BLaER1 treated with 17β-estradiol and CSF1 and Interleukin-3, amounts not matched to agents 10 nM and 100 nM (cell line): Measurements from ENCODE around the gene JPH4.

Source experiments
- H3K27ac ChIP-seq, 11 experiments: shearing (Covaris generic); formaldehyde crosslinking; 2 replicates each; pipeline ENCODE4 v1.8.1; 2022
- H3K27me3 ChIP-seq, 11 experiments: shearing (Covaris generic); formaldehyde crosslinking; 2 replicates each; pipeline ENCODE4 v1.8.1; 2022
- H3K36me3 ChIP-seq, 11 experiments: shearing (Covaris generic); formaldehyde crosslinking; 2 replicates each; pipeline ENCODE4 v1.8.1; 2022
- H3K4me1 ChIP-seq, 10 experiments: shearing (Covaris generic); formaldehyde crosslinking; 2 replicates each; pipeline ENCODE4 v1.8.1; 2022
- H3K4me2 ChIP-seq, 11 experiments: shearing (Covaris generic); formaldehyde crosslinking; 2 replicates each; pipeline ENCODE4 v1.8.1; 2022
- H3K4me3 ChIP-seq, 10 experiments: shearing (Covaris generic); formaldehyde crosslinking; 2 replicates each; pipeline ENCODE4 v1.8.1; 2022
- H3K9ac ChIP-seq, 11 experiments: shearing (Covaris generic); formaldehyde crosslinking; 2 replicates each; pipeline ENCODE4 v1.8.1; 2022
- H3K9me3 ChIP-seq, 11 experiments: shearing (Covaris generic); formaldehyde crosslinking; replicated peaks in 1 of 11; 2 replicates each; pipeline ENCODE4 v1.8.1; 2022
- H4K20me1 ChIP-seq, 11 experiments: shearing (Covaris generic); formaldehyde crosslinking; 2 replicates each; pipeline ENCODE4 v1.8.1; 2022
- Cebpa-rat ChIP-seq, 11 experiments: shearing (Covaris generic); IDR thresholded peaks; 2 replicates each; pipeline ENCODE4 v1.8.1; 2022

Gene JPH4

DNA sequence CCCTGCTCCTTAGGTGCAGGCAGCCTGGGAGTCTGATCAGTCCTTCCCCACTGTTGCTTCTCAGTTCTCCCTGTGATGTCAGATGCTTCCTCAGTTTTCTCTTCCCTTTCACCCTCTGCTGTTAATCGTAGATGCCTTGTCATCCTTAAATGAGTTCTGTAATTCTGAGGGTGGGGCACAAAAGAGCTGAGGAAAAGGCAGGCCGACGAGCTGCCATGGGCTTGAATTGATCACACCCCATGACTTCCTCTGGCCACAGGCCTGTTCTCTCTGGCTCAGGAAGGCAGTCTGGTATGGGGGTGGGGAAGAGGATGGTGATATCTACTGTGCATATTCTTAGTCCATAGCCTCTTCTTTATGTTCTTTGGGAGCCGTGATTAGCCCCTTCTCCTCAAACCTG lies 5.8 kb downstream of the JPH4 start:
- H4K20me1 ChIP-seq = no peaks in the 10 kb centered on the region
- peaks cover 18 to 25% (median 22%) of the 10 kb centered on the region in 11 experiments for H3K27me3 ChIP-seq
- H3K9ac ChIP-seq = peak overlapping the region in 8 of 11 experiments; percentile 21 to 60 (median 46); a peak in 10 of 22 replicates

GRCh38 chr14:23572524-23572828 lies 6.1 kb downstream of the JPH4 start:
- Histone ChIP-seq H4K20me1 (no peaks in the 10 kb centered on the region), H3K27ac (peak overlapping the region in 10 of 11 experiments; percentile 9 to 77 (median 56); a peak in 17 of 22 replicates), H3K4me2 (peak overlapping the region; percentile 70 to 92 (median 85)), H3K4me1 (peaks cover 53 to 63% (median 57%) of the 10 kb centered on the region in 10 experiments), H3K27me3 (peaks cover 14 to 22% (median 18%) of the 10 kb centered on the region in 11 experiments), H3K4me3 (peak overlapping the region in 1 of 10 experiments; percentile 9; a peak in 1 of 20 replicates), H3K9me3 (peaks cover 0 to 11% (median 0%) of the 10 kb centered on the region in 11 experiments; a peak in 6 of 22 replicates), H3K9ac (peak overlapping the region in 9 of 11 experiments; percentile 21 to 66 (median 47); a peak in 11 of 22 replicates), H3K36me3 (no peaks in the 10 kb centered on the region)
- no peak for TF ChIP-seq Cebpa-rat (IDR thresholded peaks at IDR 0.05)

More for the DNA sequence above, 5.8 kb downstream of the JPH4 start:
- Histone ChIP-seq H3K27ac (peak overlapping the region in 10 of 11 experiments; percentile 9 to 77 (median 56); a peak in 17 of 22 replicates), H3K4me3 (0 out of 20 replicates have a peak overlapping the region, but pooled peaks of 1 of the 10 experiments have one; percentile 9), H3K9me3 (peaks cover 0 to 11% (median 0%) of the 10 kb centered on the region in 11 experiments; a peak in 6 of 22 replicates), H3K36me3 (no peaks in the 10 kb centered on the region), H3K4me1 (peaks cover 51 to 60% (median 55%) of the 10 kb centered on the region in 10 experiments), H3K4me2 (peak overlapping the region; percentile 70 to 92 (median 85))
- TF ChIP-seq Cebpa-rat (IDR thresholded peaks at IDR 0.05) = no peak

DNA sequence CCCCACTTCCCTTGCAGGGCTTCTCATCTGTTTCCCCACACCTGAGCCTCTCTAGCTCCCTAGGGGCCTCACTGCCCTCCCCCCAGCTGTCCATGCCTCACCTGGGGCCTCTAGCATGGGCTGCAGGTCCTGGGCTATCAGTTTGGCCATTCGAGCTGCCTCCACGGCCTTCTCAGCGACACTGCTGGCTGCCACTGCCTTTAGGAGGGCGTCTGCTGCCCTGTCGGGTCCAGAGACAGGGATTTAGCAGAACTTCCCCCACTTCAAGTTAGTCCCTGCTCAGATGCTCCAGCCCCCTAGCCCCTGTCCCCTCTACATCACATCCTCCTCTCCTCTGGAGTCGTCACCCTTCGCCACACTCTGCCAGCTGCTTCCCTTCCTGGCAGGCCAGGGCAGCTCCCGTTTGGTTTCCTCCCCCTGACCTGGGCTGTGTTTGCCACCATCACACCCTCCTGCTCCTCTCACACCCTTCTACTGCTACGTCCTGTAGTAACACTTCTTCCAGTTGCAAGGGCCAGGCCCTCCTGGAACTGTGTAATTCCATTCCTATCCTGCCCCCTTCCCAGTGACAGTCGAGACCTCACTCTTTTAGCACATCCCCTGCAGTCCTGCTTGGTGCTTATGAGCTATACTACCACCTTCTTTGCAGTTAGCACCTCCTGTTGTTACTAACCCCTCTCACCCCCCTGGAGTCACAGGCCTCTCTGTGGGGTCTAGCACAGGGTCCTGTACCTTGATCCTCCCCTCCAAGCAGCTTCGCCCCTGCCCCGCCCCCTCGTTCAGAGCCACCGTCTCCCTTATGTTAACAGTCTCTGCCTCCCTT lies 6.7 kb downstream of the JPH4 start:
- Histone ChIP-seq H3K4me3 (peak overlapping the region in 2 of 10 experiments; percentile 9 to 14; a peak in 2 of 20 replicates), H3K4me2 (peak overlapping the region; percentile 70 to 92 (median 85)), H3K36me3 (no peaks in the 10 kb centered on the region), H3K4me1 (peaks cover 55 to 65% (median 59%) of the 10 kb centered on the region in 10 experiments), H3K9me3 (peaks cover 0 to 8% (median 0%) of the 10 kb centered on the region in 11 experiments; a peak in 6 of 22 replicates), H4K20me1 (peaks cover 0 to 2% (median 0%) of the 10 kb centered on the region in 11 experiments; a peak in 3 of 22 replicates), H3K9ac (peak overlapping the region; percentile 25 to 66 (median 32); a peak in 16 of 22 replicates), H3K27me3 (peaks cover 8 to 16% (median 12%) of the 10 kb centered on the region in 11 experiments), H3K27ac (peak overlapping the region in 10 of 11 experiments; percentile 9 to 77 (median 56); a peak in 18 of 22 replicates)
- TF ChIP-seq Cebpa-rat (IDR thresholded peaks at IDR 0.05) = no peak

- Histone ChIP-seq H3K9me3 (no peaks in the 10 kb centered on the region), H4K20me1 (peaks cover 0 to 11% (median 0%) of the 10 kb centered on the region in 11 experiments; a peak in 5 of 22 replicates), H3K4me1 (peaks cover 63 to 74% (median 68%) of the 10 kb centered on the region in 10 experiments), H3K4me3 (peak overlapping the region in 1 of 10 experiments; percentile 14; a peak in 1 of 20 replicates), H3K9ac (peak overlapping the region in 8 of 11 experiments; percentile 32 to 66 (median 50); a peak in 7 of 22 replicates), H3K27ac (peak overlapping the region in 9 of 11 experiments; percentile 36 to 77 (median 58); a peak in 15 of 22 replicates), H3K27me3 (peaks cover 0 to 6% (median 3%) of the 10 kb centered on the region in 11 experiments; a peak in 7 of 22 replicates), H3K36me3 (peaks cover 0 to 5% (median 4%) of the 10 kb centered on the region in 11 experiments; a peak in 16 of 22 replicates), H3K4me2 (peak overlapping the region; percentile 70 to 92 (median 85))
- TF ChIP-seq Cebpa-rat (IDR thresholded peaks at IDR 0.05) = no peak
These were observed 7.6 kb downstream of the JPH4 start for GRCh38 chr14:23570806-23571483.

DNA sequence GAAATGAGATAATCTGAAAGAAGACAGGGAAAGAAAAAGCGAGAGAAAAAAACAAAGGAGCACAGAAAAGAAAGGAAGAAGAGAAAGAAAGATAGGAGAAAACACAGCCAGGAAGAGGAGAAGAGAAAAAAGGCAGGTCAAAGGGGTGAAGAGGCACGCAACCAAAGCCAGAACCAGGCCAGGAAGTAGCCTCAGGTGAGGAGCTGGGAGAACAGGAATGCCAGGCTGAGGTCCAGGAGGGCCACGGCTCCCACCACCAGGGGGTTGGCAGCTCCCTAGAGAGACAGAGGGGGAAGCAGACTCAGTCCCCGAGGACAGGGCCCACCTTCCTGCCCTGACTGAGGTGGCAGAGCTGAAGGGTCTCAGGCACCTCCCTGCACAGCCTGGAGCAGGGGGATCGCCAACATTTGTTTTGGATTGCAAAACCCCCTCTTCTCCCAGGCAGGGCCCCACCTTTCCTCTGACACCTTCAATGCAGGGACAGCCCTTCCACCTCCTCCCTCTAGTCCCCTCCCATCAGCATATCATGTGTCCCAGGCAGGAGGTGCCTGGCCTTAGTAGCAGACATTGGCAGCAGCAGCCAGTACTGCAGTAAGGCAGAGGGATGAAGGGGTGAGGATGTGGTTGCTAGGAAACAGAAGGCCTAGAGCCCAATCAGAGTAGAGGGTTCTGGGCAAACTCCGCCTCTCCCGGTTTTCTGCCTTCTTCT lies 9.0 kb downstream of the JPH4 start:
- TF ChIP-seq Cebpa-rat (IDR thresholded peaks at IDR 0.05) = no peak
- Histone ChIP-seq H3K9ac (peak overlapping the region in 3 of 11 experiments; percentile 11 to 81 (median 24); a peak in 2 of 22 replicates), H4K20me1 (peaks cover 0 to 24% (median 0%) of the 10 kb centered on the region in 11 experiments; a peak in 5 of 22 replicates), H3K4me2 (peak overlapping the region; percentile 84 to 98 (median 94); a peak in 21 of 22 replicates), H3K4me1 (peaks cover 63 to 75% (median 69%) of the 10 kb centered on the region in 10 experiments), H3K27me3 (no peaks in the 10 kb centered on the region), H3K9me3 (no peaks in the 10 kb centered on the region), H3K36me3 (peaks cover 13 to 18% (median 17%) of the 10 kb centered on the region in 11 experiments), H3K4me3 (no peak overlapping the region), H3K27ac (peak overlapping the region in 7 of 11 experiments; percentile 24 to 85 (median 45); a peak in 10 of 22 replicates)

- H3K4me3 ChIP-seq = peak overlapping the region in 4 of 10 experiments; percentile 72 to 88 (median 80); a peak in 6 of 20 replicates
- peak overlapping the region; percentile 84 to 98 (median 94) for H3K4me2 ChIP-seq
- H3K9me3 ChIP-seq = no peaks in the 10 kb centered on the region
- peaks cover 63 to 76% (median 69%) of the 10 kb centered on the region in 10 experiments for H3K4me1 ChIP-seq
- no peaks in the 10 kb centered on the region for H3K27me3 ChIP-seq
- H3K9ac ChIP-seq = peak overlapping the region; percentile 71 to 88 (median 81); a peak in 20 of 22 replicates
- peaks cover 22 to 26% (median 25%) of the 10 kb centered on the region in 11 experiments for H3K36me3 ChIP-seq
- H4K20me1 ChIP-seq = peaks cover 0 to 32% (median 2%) of the 10 kb centered on the region in 11 experiments; a peak in 8 of 22 replicates
- TF ChIP-seq Cebpa-rat (IDR thresholded peaks at IDR 0.05) = no peak
- H3K27ac ChIP-seq = peak overlapping the region; percentile 69 to 85 (median 78); a peak in 20 of 22 replicates
These were observed 9.8 kb downstream of the JPH4 start for GRCh38 chr14:23568600-23569331.

DNA sequence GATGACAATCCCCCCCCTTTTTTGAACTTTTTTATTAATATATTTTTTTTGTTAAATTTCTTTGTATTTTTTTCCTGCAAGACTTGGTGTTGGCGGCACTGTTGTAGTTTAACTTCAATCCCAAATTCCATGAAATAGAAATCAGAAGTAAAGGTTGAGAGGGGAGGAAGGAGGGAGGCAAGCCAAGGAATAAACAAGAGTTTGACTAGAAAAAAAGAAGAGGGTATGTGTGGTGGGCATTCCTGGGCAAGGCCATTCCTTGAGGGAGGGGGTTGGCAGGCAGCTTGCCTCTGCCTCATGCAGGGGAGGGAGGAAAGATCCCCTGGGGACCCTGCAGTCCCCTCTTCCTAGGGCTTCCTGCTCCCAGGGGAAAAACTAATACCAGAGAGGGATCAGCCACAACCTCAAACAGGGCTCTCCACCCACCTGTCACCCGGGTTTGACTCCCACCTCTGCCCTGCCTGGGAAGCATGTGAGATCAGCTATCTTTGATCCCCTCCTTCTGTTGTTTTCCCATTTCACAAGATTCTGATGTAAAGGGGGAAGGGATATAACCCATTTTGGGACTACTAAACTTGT lies 10.5 kb downstream of the JPH4 start:
- Histone ChIP-seq H3K36me3 (peaks cover 28 to 33% (median 32%) of the 10 kb centered on the region in 11 experiments), H3K9me3 (no peaks in the 10 kb centered on the region), H3K9ac (peak overlapping the region; percentile 71 to 88 (median 81)), H3K27me3 (no peaks in the 10 kb centered on the region), H3K4me2 (peak overlapping the region; percentile 84 to 98 (median 94)), H3K4me3 (peak overlapping the region; percentile 62 to 88 (median 74); a peak in 19 of 20 replicates), H3K27ac (peak overlapping the region; percentile 69 to 85 (median 78)), H4K20me1 (peaks cover 2 to 39% (median 8%) of the 10 kb centered on the region in 11 experiments; a peak in 13 of 22 replicates), H3K4me1 (peaks cover 60 to 76% (median 65%) of the 10 kb centered on the region in 10 experiments)
- TF ChIP-seq Cebpa-rat (IDR thresholded peaks at IDR 0.05) = no peak
